ENCODE results near the gene CFAP57.

DNA sequence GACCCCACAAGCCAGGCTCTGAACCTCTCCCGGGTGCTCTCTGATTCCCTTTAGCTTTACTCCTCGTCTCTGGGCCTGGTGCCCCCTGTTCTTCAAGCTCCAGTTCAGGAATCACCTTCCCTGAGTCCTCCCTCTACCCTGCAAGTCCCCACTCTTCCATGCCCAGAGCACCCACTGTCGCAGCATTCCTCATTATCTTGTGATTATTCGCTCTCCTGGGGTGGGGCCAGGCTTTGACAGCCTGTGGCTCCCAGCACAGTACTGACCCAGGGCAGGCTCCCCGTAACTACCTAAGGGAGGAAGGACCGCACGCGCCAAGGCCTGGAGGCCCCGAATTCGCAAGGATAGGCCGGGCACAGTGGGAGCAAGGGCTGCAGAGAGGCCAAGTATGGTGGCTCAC is 114.0 kb downstream of the CFAP57 start:
- TF ChIP-seq, protein P1, sequence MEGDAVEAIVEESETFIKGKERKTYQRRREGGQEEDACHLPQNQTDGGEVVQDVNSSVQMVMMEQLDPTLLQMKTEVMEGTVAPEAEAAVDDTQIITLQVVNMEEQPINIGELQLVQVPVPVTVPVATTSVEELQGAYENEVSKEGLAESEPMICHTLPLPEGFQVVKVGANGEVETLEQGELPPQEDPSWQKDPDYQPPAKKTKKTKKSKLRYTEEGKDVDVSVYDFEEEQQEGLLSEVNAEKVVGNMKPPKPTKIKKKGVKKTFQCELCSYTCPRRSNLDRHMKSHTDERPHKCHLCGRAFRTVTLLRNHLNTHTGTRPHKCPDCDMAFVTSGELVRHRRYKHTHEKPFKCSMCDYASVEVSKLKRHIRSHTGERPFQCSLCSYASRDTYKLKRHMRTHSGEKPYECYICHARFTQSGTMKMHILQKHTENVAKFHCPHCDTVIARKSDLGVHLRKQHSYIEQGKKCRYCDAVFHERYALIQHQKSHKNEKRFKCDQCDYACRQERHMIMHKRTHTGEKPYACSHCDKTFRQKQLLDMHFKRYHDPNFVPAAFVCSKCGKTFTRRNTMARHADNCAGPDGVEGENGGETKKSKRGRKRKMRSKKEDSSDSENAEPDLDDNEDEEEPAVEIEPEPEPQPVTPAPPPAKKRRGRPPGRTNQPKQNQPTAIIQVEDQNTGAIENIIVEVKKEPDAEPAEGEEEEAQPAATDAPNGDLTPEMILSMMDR (IDR thresholded peaks at IDR 0.05), result no peak
- no peak for TF ChIP-seq EZH2 (IDR thresholded peaks at IDR 0.05; ENCODE audit: borderline replicate concordance, insufficient read depth, low read depth, low read length, poor library complexity, severe bottlenecking)
